GM12878 (cell line): ENCODE data around the gene KATNB1. TPM values are rescaled to one million over a fixed set of nuclear protein-coding genes. Genes with fewer than 3 reads are reported as not detected.

Experiments used
- ATAC-seq: fragments of 200-7000 bp; cut with Tn5 transposase; 3 replicates; pipeline ENCODE4 v1.9.1; 2020; ENCODE audit warnings: mild to moderate bottlenecking, moderate library complexity
- BruUV-seq: library from RNA; stranded (reverse); fragments of 400-500 nt; replicated peaks from 2 replicates; lab custom pipeline; 2021; lab: Mats Ljungman, UMichigan
- CTCF ChIA-PET: fragments of 300-600 bp; sonication (Branson Sonifier 250); formaldehyde crosslinking; extraction: SDS; loops from one replicate; lab custom pipeline; 2021; ENCODE audit warnings: inconsistent platforms; lab: Yijun Ruan, JAX
- POLR2A ChIA-PET: fragments of 350-600 bp; formaldehyde crosslinking; extraction: SDS; loops from one replicate; lab custom pipeline; 2021; ENCODE audit warnings: inconsistent platforms; lab: Charles Lee
- RAD21 ChIA-PET: fragments of 300-600 bp; sonication (Branson Sonifier 250); formaldehyde crosslinking; loops from one replicate; lab custom pipeline; 2023; ENCODE audit warnings: antibody characterized with exemption; ENCODE audit not compliant: unreplicated experiment; lab: Charles Lee
- SMC1A ChIA-PET: fragments of 300-600 bp; sonication (Branson Sonifier 250); formaldehyde crosslinking; loops from one replicate; lab custom pipeline; 2023; ENCODE audit not compliant: unreplicated experiment, uncharacterized antibody; lab: Charles Lee
- DNase-seq: peaks from one replicate; pipeline ENCODE4 v3.0.0-alpha.2; 2011; ENCODE audit warnings: low read depth, low spot score
- FAIRE-seq: peaks from 3 replicates; lab custom pipeline; 2011; peaks lifted over from hg19 to GRCh38; lab: Jason Lieb, UNC
- H2AFZ ChIP-seq: 2 replicates; pipeline ENCODE4 v1.6.0; 2011; ENCODE audit warnings: low read depth, low read length, control low read depth; ENCODE audit not compliant: control insufficient read depth
- H3K27ac ChIP-seq: 2 replicates; pipeline ENCODE4 v1.5.1; 2011; ENCODE audit warnings: control low read depth; ENCODE audit not compliant: control insufficient read depth, insufficient read depth
- H3K27me3 ChIP-seq, 2 experiments: replicated peaks in 1 of 2; 2 replicates each; pipeline versions ENCODE4 v1.6.0 to v1.6.1; 2011; ENCODE audit warnings: low read length in 1 of 2; ENCODE audit not compliant: control insufficient read depth in 2 of 2, insufficient read depth in 2 of 2
- H3K36me3 ChIP-seq, 2 experiments: 2 replicates each; pipeline ENCODE4 v1.5.1; 2011; ENCODE audit warnings: low read length in 1 of 2; ENCODE audit not compliant: control insufficient read depth in 2 of 2, insufficient read depth in 2 of 2
- H3K4me1 ChIP-seq: 2 replicates; pipeline ENCODE4 v1.6.1; 2011; ENCODE audit warnings: mild to moderate bottlenecking, low read length, moderate library complexity, mixed read lengths; ENCODE audit not compliant: control insufficient read depth, insufficient read depth
- H3K4me2 ChIP-seq: 2 replicates; pipeline ENCODE4 v1.6.0; 2011; ENCODE audit warnings: control low read depth; ENCODE audit not compliant: control insufficient read depth, insufficient read depth
- H3K4me3 ChIP-seq: fragments of 200-600 bp; sonication (generic); 2 replicates; pipeline ENCODE4 v1.5.1; 2016
- H3K79me2 ChIP-seq: 2 replicates; pipeline ENCODE4 v1.6.0; 2011; ENCODE audit warnings: low read length; ENCODE audit not compliant: control insufficient read depth, insufficient read depth
- H3K9ac ChIP-seq: 2 replicates; pipeline ENCODE4 v1.8.0; 2011; ENCODE audit warnings: low read length, control low read depth, mixed read lengths; ENCODE audit not compliant: control insufficient read depth, insufficient read depth
- H3K9me3 ChIP-seq: replicated peaks from 3 replicates; pipeline ENCODE4 v1.5.1; 2011; ENCODE audit warnings: mild to moderate bottlenecking, low read length; ENCODE audit not compliant: control insufficient read depth, insufficient read depth
- H4K20me1 ChIP-seq: 2 replicates; pipeline ENCODE4 v1.6.0; 2011; ENCODE audit not compliant: control insufficient read depth, insufficient read depth
- CREB1 ChIP-seq: IDR thresholded peaks from 2 replicates; pipeline ENCODE4 v1.6.1; 2012; ENCODE audit warnings: low read depth, mild to moderate bottlenecking, inconsistent platforms
- DPF2 ChIP-seq: fragments of 450-650 bp; IDR thresholded peaks from 2 replicates; pipeline ENCODE4 v1.6.1; 2017; ENCODE audit warnings: mild to moderate bottlenecking
- EZH2 ChIP-seq: IDR thresholded peaks from 2 replicates; pipeline ENCODE4 v1.6.1; 2012; ENCODE audit warnings: low read depth, mild to moderate bottlenecking, control low read depth, inconsistent platforms, low read length, borderline replicate concordance; ENCODE audit not compliant: control insufficient read depth
- FOXK2 ChIP-seq: fragments of 450-650 bp; IDR thresholded peaks from 2 replicates; pipeline ENCODE4 v1.6.1; 2017; ENCODE audit warnings: mild to moderate bottlenecking, moderate library complexity
- NR2F1 ChIP-seq: fragments of 450-650 bp; conservative IDR thresholded peaks from 2 replicates; pipeline ENCODE4 v1.6.1; 2017; ENCODE audit warnings: mild to moderate bottlenecking
- RFX5 ChIP-seq: IDR thresholded peaks from 2 replicates; pipeline ENCODE4 v1.6.1; 2011; ENCODE audit warnings: low read depth, low read length, improper control_type of control experiment
- SIX5 ChIP-seq: IDR thresholded peaks from 2 replicates; pipeline ENCODE4 v1.6.1; 2011; ENCODE audit warnings: mild to moderate bottlenecking, low read depth, low read length, moderate library complexity; ENCODE audit not compliant: severe bottlenecking
- SP1 ChIP-seq: IDR thresholded peaks from one replicate; pipeline ENCODE4 v1.6.1; 2011; ENCODE audit warnings: low read depth, low read length
- ZNF622 ChIP-seq: fragments of 450-650 bp; IDR thresholded peaks from 2 replicates; pipeline ENCODE4 v1.6.1; 2017; ENCODE audit warnings: mild to moderate bottlenecking, inconsistent platforms
- WGBS: methylation state at CpG from one replicate; pipeline ENCODE4 v1.1.6; 2016; ENCODE audit warnings: low lambda C conversion rate; ENCODE audit not compliant: insufficient replicate concordance, insufficient coverage; ENCODE audit errors: missing lambda C conversion rate; 5-methylcytosine and 5-hydroxymethylcytosine counted together
- in situ Hi-C: fragments of 300-500 bp; cut with MboI; formaldehyde crosslinking; loops from 9 replicates; pipeline ENCODE4 v1.14.3; 2018; ENCODE audit warnings: mixed read lengths
- intact Hi-C: fragments of 100-400 bp; cut with micrococcal nuclease; formaldehyde crosslinking; loops from one replicate; pipeline ENCODE4 v1.14.2; 2022; ENCODE audit not compliant: unreplicated experiment
- polyA plus RNA-seq, 11 experiments: library from polyadenylated mRNA; depleted of rRNA in 4 of 11; unstranded in 6 of 11; stranded (reverse) in 5 of 11; fragments of >200 nt; fragmentation: Nextera tagmentation in 4 of 11; fragmentation: Illumina TruSeq in 1 of 11; extraction: Ambion mirVana in 4 of 11; extraction: Trizol in 1 of 11; gene quantifications; 1 replicate in 1 of 11; 2 replicates in 10 of 11; pipeline versions ENCODE4 v1.2.1 to v1.2.3, GENCODE V29; 2011 to 2016; ENCODE audit warnings: inconsistent platforms in 2 of 11, missing spikeins in 2 of 11, low read depth in 1 of 11
- total RNA-seq, 4 experiments: library from RNA; depleted of rRNA in 3 of 4; stranded (reverse); fragments of >200 nt in 3 of 4; fragmentation: Illumina TruSeq in 1 of 4; extraction: Trizol in 1 of 4; gene quantifications; 2 replicates each; pipeline versions ENCODE4 v1.2.1 to v1.2.3, GENCODE V29; 2013 to 2021
- TF ChIP-seq, protein P1 (sequence below): fragments of 450-650 bp; IDR thresholded peaks from 2 replicates; pipeline ENCODE4 v1.6.1; 2016; ENCODE audit warnings: mild to moderate bottlenecking
- TF ChIP-seq, protein P2 (sequence below): IDR thresholded peaks from 2 replicates; pipeline ENCODE4 v1.6.1; 2011; ENCODE audit warnings: mild to moderate bottlenecking, low read depth, low read length, moderate library complexity; ENCODE audit not compliant: insufficient replicate concordance
- TF ChIP-seq, protein P3 (sequence below): fragments of 450-650 bp; IDR thresholded peaks from 2 replicates; pipeline ENCODE4 v1.6.1; 2017; ENCODE audit warnings: mild to moderate bottlenecking, low read depth, inconsistent platforms; ENCODE audit not compliant: poor library complexity, severe bottlenecking
- TF ChIP-seq, protein P4 (sequence below): fragments of 150-350 bp; IDR thresholded peaks from 2 replicates; pipeline ENCODE4 v1.6.1; 2014; ENCODE audit warnings: mild to moderate bottlenecking, low read depth, low read length
- TF ChIP-seq, protein P5 (sequence below): IDR thresholded peaks from 2 replicates; pipeline ENCODE4 v1.6.1; 2012; ENCODE audit warnings: low read depth, low read length, improper control_type of control experiment

KATNB1 gene
- total and polyA plus RNA-seq, 10 of the 15 experiments (the other 5 are each of a cell fraction or from before 2014, with no cell fraction given) = 0.71 to 46.5 (median 19.5) TPM

DNA sequence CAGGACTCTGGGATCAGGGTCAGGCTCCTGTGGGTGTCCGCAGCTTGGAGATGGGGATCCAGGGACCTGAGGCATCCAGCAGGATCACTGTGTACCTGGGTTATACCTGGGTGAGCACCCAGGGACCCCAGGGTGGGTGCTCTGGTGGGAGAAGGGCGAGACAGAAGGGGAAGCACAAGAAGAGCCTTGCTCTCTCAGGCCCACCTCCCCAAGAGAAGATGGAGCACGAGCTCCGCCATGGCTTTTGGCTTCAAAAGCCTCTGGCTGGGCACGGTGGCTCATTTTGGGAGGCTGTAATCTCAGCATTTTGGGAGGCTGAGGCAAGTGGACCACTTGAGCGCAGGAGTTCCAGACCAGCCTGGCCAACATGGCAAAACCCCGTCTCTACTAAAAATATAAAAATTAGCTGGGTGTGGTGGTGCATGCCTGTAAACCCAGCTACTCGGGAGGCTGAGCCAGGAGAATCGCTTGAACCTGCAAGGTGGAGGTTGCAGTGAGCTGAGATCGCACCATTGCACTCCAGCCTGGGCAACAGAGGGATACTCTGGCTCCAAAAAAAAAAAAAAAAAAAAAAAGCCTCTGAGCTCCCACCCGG is 32.1 kb upstream of the KATNB1 start:
- RAD21 ChIA-PET = interaction anchor here (0.6 kb wide), 1 partner anchor 420 kb away, joined by 3 read pairs; no protein-coding TSS in a partner anchor
- no peak for DNase-seq
- no peak overlapping the region for H3K4me3 ChIP-seq
- no peak overlapping the region for H2AFZ ChIP-seq
- no peaks in the 10 kb centered on the region; a peak in 1 of 4 replicates for H3K27me3 ChIP-seq
- no TSS peak for BruUV-seq
- in situ Hi-C loops = no loop called here
- H3K4me1 ChIP-seq = no peaks in the 10 kb centered on the region
- no peaks in the 10 kb centered on the region for H4K20me1 ChIP-seq
- WGBS = 54% methylated on average over 10 of the region's 11 CpGs
- intact Hi-C loops = no loop called here
- SMC1A ChIA-PET = no interaction called here
- CTCF ChIA-PET = no interaction called here
- ATAC-seq = no peak
- H3K9ac ChIP-seq = no peak overlapping the region
- H3K36me3 ChIP-seq = no peaks in the 10 kb centered on the region
- no peaks in the 10 kb centered on the region for H3K79me2 ChIP-seq
- H3K9me3 ChIP-seq = no peaks in the 10 kb centered on the region
- FAIRE-seq = no peak
- POLR2A ChIA-PET = interaction anchor here (0.6 kb wide), 2 partner anchors 167 to 227 kb away, joined by 3 to 4 read pairs; no protein-coding TSS in a partner anchor
- H3K27ac ChIP-seq = no peak overlapping the region
- no peak overlapping the region for H3K4me2 ChIP-seq
- TF ChIP-seq SIX5 = no peak
- TF ChIP-seq EZH2 = no peak
- no peak for TF ChIP-seq RFX5
- no peak for TF ChIP-seq DPF2
- TF ChIP-seq CREB1 = no peak
- TF ChIP-seq, protein P1, sequence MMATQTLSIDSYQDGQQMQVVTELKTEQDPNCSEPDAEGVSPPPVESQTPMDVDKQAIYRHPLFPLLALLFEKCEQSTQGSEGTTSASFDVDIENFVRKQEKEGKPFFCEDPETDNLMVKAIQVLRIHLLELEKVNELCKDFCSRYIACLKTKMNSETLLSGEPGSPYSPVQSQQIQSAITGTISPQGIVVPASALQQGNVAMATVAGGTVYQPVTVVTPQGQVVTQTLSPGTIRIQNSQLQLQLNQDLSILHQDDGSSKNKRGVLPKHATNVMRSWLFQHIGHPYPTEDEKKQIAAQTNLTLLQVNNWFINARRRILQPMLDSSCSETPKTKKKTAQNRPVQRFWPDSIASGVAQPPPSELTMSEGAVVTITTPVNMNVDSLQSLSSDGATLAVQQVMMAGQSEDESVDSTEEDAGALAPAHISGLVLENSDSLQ = no peak
- TF ChIP-seq, protein P2, sequence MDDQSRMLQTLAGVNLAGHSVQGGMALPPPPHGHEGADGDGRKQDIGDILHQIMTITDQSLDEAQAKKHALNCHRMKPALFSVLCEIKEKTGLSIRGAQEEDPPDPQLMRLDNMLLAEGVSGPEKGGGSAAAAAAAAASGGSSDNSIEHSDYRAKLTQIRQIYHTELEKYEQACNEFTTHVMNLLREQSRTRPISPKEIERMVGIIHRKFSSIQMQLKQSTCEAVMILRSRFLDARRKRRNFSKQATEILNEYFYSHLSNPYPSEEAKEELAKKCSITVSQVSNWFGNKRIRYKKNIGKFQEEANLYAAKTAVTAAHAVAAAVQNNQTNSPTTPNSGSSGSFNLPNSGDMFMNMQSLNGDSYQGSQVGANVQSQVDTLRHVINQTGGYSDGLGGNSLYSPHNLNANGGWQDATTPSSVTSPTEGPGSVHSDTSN = no peak
- TF ChIP-seq ZNF622 = no peak
- no peak for TF ChIP-seq SP1
- TF ChIP-seq, protein P3, sequence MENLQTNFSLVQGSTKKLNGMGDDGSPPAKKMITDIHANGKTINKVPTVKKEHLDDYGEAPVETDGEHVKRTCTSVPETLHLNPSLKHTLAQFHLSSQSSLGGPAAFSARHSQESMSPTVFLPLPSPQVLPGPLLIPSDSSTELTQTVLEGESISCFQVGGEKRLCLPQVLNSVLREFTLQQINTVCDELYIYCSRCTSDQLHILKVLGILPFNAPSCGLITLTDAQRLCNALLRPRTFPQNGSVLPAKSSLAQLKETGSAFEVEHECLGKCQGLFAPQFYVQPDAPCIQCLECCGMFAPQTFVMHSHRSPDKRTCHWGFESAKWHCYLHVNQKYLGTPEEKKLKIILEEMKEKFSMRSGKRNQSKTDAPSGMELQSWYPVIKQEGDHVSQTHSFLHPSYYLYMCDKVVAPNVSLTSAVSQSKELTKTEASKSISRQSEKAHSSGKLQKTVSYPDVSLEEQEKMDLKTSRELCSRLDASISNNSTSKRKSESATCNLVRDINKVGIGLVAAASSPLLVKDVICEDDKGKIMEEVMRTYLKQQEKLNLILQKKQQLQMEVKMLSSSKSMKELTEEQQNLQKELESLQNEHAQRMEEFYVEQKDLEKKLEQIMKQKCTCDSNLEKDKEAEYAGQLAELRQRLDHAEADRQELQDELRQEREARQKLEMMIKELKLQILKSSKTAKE = no peak
- TF ChIP-seq, protein P4, sequence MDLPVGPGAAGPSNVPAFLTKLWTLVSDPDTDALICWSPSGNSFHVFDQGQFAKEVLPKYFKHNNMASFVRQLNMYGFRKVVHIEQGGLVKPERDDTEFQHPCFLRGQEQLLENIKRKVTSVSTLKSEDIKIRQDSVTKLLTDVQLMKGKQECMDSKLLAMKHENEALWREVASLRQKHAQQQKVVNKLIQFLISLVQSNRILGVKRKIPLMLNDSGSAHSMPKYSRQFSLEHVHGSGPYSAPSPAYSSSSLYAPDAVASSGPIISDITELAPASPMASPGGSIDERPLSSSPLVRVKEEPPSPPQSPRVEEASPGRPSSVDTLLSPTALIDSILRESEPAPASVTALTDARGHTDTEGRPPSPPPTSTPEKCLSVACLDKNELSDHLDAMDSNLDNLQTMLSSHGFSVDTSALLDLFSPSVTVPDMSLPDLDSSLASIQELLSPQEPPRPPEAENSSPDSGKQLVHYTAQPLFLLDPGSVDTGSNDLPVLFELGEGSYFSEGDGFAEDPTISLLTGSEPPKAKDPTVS = no peak
- TF ChIP-seq, protein P5, sequence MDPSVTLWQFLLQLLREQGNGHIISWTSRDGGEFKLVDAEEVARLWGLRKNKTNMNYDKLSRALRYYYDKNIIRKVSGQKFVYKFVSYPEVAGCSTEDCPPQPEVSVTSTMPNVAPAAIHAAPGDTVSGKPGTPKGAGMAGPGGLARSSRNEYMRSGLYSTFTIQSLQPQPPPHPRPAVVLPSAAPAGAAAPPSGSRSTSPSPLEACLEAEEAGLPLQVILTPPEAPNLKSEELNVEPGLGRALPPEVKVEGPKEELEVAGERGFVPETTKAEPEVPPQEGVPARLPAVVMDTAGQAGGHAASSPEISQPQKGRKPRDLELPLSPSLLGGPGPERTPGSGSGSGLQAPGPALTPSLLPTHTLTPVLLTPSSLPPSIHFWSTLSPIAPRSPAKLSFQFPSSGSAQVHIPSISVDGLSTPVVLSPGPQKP = no peak
- TF ChIP-seq FOXK2 = no peak
- no peak for TF ChIP-seq NR2F1
